Measurements from ENCODE around the gene ANG. TPM values are rescaled to one million over a fixed set of nuclear protein-coding genes. Genes with fewer than 3 reads are reported as not detected.

Gene ANG
- total and polyA plus RNA-seq, 2 donors (not counting 1 experiment from before 2014, with no cell fraction given): 6.4 to 7.3 TPM

- no peak overlapping the region for H2AFZ ChIP-seq (ENCODE audit: low read length)
- H3K9ac ChIP-seq (ENCODE audit: insufficient read depth, low read length): no peak overlapping the region
- no peaks in the 10 kb centered on the region for H3K4me1 ChIP-seq (ENCODE audit: control insufficient read depth, extremely low read depth, insufficient read depth, low read length)
- H3K27ac ChIP-seq (ENCODE audit: insufficient read depth, low read length): no peak overlapping the region
- H4K20me1 ChIP-seq (ENCODE audit: control insufficient read depth, extremely low read depth, insufficient read depth, low read length): no peaks in the 10 kb centered on the region
- no peaks in the 10 kb centered on the region for H3K27me3 ChIP-seq (ENCODE audit: control insufficient read depth, insufficient read depth, low read length)
- no peak overlapping the region for H3K4me3 ChIP-seq (replicated peaks in 1 of 4; ENCODE audit: control extremely low read depth in 1 of 4, insufficient read depth in 1 of 4, low read depth in 3 of 4, low read length in 4 of 4)
- no peak overlapping the region for H3K4me2 ChIP-seq (ENCODE audit: extremely low read depth, insufficient read depth, low read length)
- TF ChIP-seq EZH2 (IDR thresholded peaks at IDR 0.05; ENCODE audit: low read length, missing control alignments): no peak
- TF ChIP-seq CTCF (conservative IDR thresholded peaks at IDR 0.05 in 1 of 2, IDR thresholded peaks at IDR 0.05 in 1 of 2; ENCODE audit: low read depth in 1 of 2, low read length in 2 of 2): no peak
- H3K79me2 ChIP-seq (ENCODE audit: control insufficient read depth, insufficient read depth, low read length): no peaks in the 10 kb centered on the region
- no peaks in the 10 kb centered on the region for H3K9me3 ChIP-seq (ENCODE audit: control insufficient read depth, insufficient read depth, low read depth, low read length)
- no peaks in the 10 kb centered on the region for H3K36me3 ChIP-seq (ENCODE audit: control insufficient read depth, insufficient read depth, low read length)
- DNase-seq (ENCODE audit: low read depth in 2 of 2): no peak
Observed at GRCh38 chr14:20730891-20731290, 42.3 kb downstream of the ANG start.

- Histone ChIP-seq H3K9me3 (ENCODE audit: control insufficient read depth, insufficient read depth, low read depth, low read length) (no peaks in the 10 kb centered on the region), H2AFZ (ENCODE audit: low read length) (no peak overlapping the region), H3K4me2 (ENCODE audit: extremely low read depth, insufficient read depth, low read length) (no peak overlapping the region), H3K27me3 (ENCODE audit: control insufficient read depth, insufficient read depth, low read length) (no peaks in the 10 kb centered on the region), H3K4me3 (replicated peaks in 1 of 4; ENCODE audit: control extremely low read depth in 1 of 4, insufficient read depth in 1 of 4, low read depth in 3 of 4, low read length in 4 of 4) (no peak overlapping the region), H3K9ac (ENCODE audit: insufficient read depth, low read length) (no peak overlapping the region), H3K79me2 (ENCODE audit: control insufficient read depth, insufficient read depth, low read length) (no peaks in the 10 kb centered on the region), H3K27ac (ENCODE audit: insufficient read depth, low read length) (no peak overlapping the region), H3K4me1 (ENCODE audit: control insufficient read depth, extremely low read depth, insufficient read depth, low read length) (no peaks in the 10 kb centered on the region), H4K20me1 (ENCODE audit: control insufficient read depth, extremely low read depth, insufficient read depth, low read length) (no peaks in the 10 kb centered on the region), H3K36me3 (ENCODE audit: control insufficient read depth, insufficient read depth, low read length) (no peaks in the 10 kb centered on the region)
- no peak for DNase-seq (ENCODE audit: low read depth in 2 of 2)
- no peak for TF ChIP-seq EZH2 (IDR thresholded peaks at IDR 0.05; ENCODE audit: low read length, missing control alignments)
Observed at GRCh38 chr14:20732477-20732876, 43.9 kb downstream of the ANG start.

- Histone ChIP-seq H3K27me3 (ENCODE audit: control insufficient read depth, insufficient read depth, low read length) (no peaks in the 10 kb centered on the region), H3K4me2 (ENCODE audit: extremely low read depth, insufficient read depth, low read length) (no peak overlapping the region), H3K9ac (ENCODE audit: insufficient read depth, low read length) (no peak overlapping the region), H3K4me1 (ENCODE audit: control insufficient read depth, extremely low read depth, insufficient read depth, low read length) (no peaks in the 10 kb centered on the region), H3K27ac (ENCODE audit: insufficient read depth, low read length) (no peak overlapping the region), H4K20me1 (ENCODE audit: control insufficient read depth, extremely low read depth, insufficient read depth, low read length) (no peaks in the 10 kb centered on the region), H3K9me3 (ENCODE audit: control insufficient read depth, insufficient read depth, low read depth, low read length) (no peaks in the 10 kb centered on the region), H3K4me3 (replicated peaks in 1 of 4; ENCODE audit: control extremely low read depth in 1 of 4, insufficient read depth in 1 of 4, low read depth in 3 of 4, low read length in 4 of 4) (no peak overlapping the region), H3K36me3 (ENCODE audit: control insufficient read depth, insufficient read depth, low read length) (no peaks in the 10 kb centered on the region), H3K79me2 (ENCODE audit: control insufficient read depth, insufficient read depth, low read length) (no peaks in the 10 kb centered on the region), H2AFZ (ENCODE audit: low read length) (no peak overlapping the region)
- no peak for DNase-seq (ENCODE audit: low read depth in 2 of 2)
- no peak for TF ChIP-seq CTCF (conservative IDR thresholded peaks at IDR 0.05 in 1 of 2, IDR thresholded peaks at IDR 0.05 in 1 of 2; ENCODE audit: low read depth in 1 of 2, low read length in 2 of 2)
- no peak for TF ChIP-seq EZH2 (IDR thresholded peaks at IDR 0.05; ENCODE audit: low read length, missing control alignments)
Observed at GRCh38 chr14:20732979-20733635, 44.5 kb downstream of the ANG start.

Data from fibroblast of lung (primary cell).